Stimulated activated CD8-positive, alpha-beta memory T cell treated with anti-CD3 and anti-CD28 coated beads, Interleukin-7, amount 100 ng/mL, for 48 hours (primary cell): Measurements from ENCODE around the gene COLEC11.
"Not testable (repeated sequence)": the region's sequence is repeated elsewhere in the genome, so short reads cannot be mapped to it uniquely, and the experiment has no call there.

Experiments
- DNase-seq, 2 donors: peaks; one replicate each; pipeline ENCODE4 v3.0.0-alpha.2; 2020; ENCODE audit warnings: low read depth in 1 of 2; ENCODE audit errors: extremely low read depth in 1 of 2

COLEC11 gene

GRCh38 chr2:3594493-3595281 lies at the start of gene COLEC11:
Gene COLEC11 (plus strand): TSS chr2:3595112. CDS start chr2:3604341, 9,229 bp downstream.
- no peak for DNase-seq

DNA sequence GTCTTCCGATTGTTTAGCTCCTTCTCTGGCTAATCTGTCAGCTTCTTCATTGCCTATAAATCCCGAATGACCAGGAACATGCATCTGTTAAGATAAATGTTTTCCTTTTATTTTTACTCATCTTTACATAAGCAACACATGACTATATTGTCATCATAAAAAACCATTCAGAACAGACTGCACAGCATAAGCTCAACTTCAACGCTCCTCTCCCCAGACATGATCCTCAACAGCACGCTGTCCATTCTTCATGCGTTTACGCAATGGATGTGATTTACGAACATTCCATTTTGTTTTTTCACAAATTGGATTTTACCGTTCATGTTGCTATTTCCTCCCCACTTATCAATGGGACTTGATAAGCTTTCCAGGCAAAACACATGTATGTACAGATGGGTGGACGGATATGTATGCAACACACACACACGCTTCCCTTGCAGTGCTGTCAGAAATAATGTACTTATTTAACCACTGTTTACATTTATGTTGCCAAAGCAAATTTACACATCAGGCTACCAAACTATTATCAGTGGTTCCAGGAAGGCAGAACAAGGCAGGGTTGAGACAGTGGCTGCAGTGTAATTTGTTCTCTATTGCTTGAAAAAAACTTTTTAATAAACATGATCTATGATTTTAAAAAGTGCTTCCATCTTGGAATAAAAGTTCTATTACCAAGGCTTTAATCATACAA lies 49.0 kb upstream of the COLEC11 start:
- DNase-seq, result no peak

DNA sequence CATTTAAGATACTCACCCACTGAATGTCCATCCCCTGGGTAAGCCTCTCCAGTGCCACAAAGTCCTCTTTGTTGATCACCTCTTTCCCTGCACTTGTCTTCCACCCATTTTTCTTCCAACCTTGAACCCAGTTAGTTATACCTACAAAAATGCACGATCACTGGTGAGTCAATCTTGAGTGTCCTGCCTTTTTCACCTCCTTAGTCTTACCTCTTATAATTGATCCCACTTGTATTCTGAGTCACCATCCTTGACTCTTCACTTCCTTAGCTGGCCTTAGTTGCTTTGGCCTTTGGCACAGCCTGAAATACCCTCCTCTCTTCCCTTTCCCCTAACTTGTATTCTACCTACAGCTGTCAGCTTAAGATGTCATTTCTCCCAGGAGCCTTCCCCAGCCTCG lies 47.0 kb upstream of the COLEC11 start:
- no peak for DNase-seq

DNA sequence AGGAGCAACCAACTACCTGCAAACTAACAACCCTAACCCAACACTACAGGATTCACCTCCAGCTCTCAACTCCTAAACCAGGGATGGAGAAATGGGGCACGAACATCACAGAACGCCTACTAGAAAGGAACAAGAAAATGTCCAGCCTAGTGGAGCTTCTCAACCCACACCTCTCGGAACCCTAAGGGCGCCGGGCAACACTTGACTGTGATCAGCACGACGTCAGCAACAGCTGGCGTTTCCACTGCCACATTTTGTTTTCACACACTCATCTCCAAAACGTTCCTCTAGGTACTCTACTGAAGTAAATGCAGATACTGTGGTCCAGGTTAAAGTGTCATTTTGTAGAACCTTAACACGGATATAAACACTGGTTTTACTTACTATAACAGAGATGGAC lies 41.0 kb upstream of the COLEC11 start:
- no peak for DNase-seq

DNA sequence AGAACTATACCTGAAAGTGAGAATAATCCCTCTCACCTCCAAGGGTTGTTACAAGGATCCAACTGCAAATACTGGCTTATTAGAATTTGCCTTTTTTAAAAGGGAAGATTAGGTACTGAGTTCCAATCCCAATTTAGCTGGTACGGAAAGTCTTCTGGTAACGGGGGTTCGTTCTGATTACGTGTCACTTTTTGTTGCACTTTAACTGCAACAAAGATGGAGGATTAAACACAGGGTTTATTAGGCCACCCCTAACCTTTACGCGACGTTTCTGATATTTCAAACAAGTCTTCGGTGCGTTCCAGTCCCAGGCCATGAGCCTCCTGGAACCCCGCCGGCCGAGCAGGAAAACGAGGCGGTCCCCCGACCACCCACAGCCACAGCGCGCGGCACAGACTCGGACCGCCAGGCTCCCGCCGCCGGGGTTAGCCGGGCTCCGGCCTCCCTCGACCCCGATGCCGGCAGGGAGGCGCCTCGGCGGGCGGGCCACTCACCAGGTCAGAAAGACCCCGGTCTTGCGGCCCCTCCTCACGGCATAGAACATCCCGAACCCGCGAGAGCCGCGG lies 37.2 kb upstream of the COLEC11 start:
- no peak for DNase-seq

DNA sequence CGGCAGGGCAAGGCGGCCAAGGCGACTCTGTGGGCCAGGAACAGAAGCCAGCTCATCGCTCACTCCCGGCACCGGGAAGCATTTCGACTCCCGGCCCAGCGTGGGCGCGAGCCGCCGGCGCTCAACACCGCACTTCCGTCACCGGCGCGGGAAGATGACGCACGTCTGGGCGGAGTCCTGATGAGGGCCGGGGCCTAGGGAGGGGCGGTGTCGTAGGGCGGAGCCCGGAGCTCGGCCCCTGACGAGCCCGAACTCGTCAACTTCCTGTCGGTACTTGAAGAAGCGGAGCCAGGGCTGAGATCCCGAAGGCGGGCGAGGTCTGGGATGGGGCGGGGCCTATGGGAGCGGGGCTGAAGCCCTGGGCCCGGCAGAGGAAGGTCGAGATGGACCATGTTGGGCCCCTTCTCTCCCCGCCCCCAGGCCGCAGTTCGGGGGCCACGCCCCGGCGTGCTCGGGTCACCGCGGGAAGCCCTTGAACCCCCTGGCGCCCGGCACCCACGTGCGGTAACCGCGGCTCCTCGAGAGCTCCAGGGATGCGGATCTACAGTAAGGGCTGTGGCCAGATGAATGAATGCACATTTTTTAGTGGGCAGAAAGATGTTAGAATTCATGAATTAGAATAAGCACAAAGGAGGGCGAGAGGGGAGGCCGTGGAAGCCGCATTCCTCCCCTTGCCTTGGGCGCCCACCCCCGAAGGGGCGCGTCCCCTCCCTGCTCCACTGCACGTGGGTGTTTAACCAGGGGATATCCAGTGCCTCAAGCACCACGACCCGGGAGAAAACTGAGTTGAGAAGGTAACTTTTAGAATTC lies 36.5 kb upstream of the COLEC11 start, which contains the start of gene RNASEH1:
TSS of gene RNASEH1 (minus strand) at position 129 of the 810 bp plus-strand sequence. CDS start at position 56, 73 bp downstream.
- peak; percentile 97 to 99 for DNase-seq

GRCh38 chr2:3563521-3563976 lies 31.4 kb upstream of the COLEC11 start:
- DNase-seq, result no peak

GRCh38 chr2:3565117-3565516 lies 29.8 kb upstream of the COLEC11 start:
- DNase-seq, result no peak

- no peak for DNase-seq
Measured at GRCh38 chr2:3566806-3567205, 28.1 kb upstream of the COLEC11 start.

DNA sequence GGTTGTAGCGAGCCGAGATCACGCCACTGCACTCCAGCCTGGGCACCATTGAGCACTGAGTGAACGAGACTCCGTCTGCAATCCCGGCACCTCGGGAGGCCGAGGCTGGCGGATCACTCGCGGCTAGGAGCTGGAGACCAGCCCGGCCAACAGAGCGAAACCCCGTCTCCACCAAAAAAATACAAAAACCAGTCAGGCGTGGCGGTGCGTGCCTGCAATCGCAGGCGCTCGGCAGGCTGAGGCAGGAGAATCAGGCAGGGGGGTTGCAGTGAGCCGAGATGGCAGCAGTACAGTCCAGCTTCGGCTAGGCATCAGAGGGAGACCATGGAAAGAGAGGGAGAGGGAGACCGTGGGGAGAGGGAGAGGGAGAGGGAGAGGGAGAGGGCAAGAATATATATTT lies 25.3 kb upstream of the COLEC11 start:
- DNase-seq, result not testable (repeated sequence)

DNA sequence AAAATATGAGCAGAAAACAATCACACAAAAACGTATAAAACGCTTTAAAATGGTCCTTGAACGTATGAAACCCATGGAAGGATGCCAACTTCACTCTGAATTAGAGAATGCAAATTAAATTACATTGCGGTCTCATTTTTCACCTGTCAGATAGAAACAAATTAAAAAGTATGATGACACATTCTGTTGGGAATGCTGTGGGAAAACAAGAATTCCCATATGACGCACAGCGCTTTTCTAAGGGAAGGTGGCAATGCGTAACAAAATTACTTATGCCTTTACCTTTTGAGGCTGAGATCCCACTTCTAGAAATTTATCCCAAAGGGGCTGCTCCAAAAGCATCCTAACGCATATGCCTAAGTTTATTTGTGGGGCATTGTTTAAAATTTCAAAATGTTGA lies 23.6 kb upstream of the COLEC11 start:
- no peak for DNase-seq

GRCh38 chr2:3572620-3573019 lies 22.3 kb upstream of the COLEC11 start:
- DNase-seq, result no peak

GRCh38 chr2:3574155-3574554 lies 20.8 kb upstream of the COLEC11 start:
- DNase-seq, result no peak

GRCh38 chr2:3575534-3576262 lies 19.2 kb upstream of the COLEC11 start:
- DNase-seq, result peak in 1 of 2 donors; percentile 16

DNA sequence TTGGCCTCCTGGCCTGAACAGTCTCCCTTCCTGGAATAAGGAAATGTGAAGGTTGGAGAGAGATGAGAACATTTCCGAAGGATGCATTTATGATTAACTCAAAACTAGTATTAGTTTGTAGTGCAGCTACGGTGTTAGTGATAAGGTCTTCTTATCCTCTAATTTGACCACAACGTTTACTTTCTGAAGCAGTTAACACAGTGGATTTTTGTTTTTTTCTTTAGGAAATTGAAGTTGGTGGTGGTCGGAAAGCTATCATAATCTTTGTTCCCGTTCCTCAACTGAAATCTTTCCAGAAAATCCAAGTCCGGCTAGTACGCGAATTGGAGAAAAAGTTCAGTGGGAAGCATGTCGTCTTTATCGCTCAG lies 18.7 kb upstream of the COLEC11 start:
- not testable (repeated sequence) for DNase-seq

GRCh38 chr2:3578987-3579386 lies 15.9 kb upstream of the COLEC11 start:
- DNase-seq, result no peak

GRCh38 chr2:3580449-3580848 lies 14.5 kb upstream of the COLEC11 start:
- no peak for DNase-seq

GRCh38 chr2:3581367-3582262 lies 13.3 kb upstream of the COLEC11 start:
- DNase-seq, result no peak

GRCh38 chr2:3584076-3584475 lies 10.8 kb upstream of the COLEC11 start:
- no peak for DNase-seq
